GM13976 (cell line): ENCODE measurements around the gene ATP8B1.

ENCODE experiments used
- DNase-seq: peaks from one replicate; pipeline ENCODE4 v3.0.0; 2012; ENCODE audit warnings: low spot score
- in situ Hi-C: fragments of 300-500 bp; cut with MboI; formaldehyde crosslinking; loops from one replicate; pipeline ENCODE4 v1.12.0; 2022; ENCODE audit warnings: low sequenced_read_pairs, mixed read lengths, inconsistent platforms; ENCODE audit not compliant: unreplicated experiment
- TF ChIP-seq, protein P1 (sequence below): IDR thresholded peaks from 2 replicates; pipeline ENCODE4 v1.5.1; 2012; ENCODE audit warnings: borderline replicate concordance, mild to moderate bottlenecking; ENCODE audit not compliant: insufficient read depth; ENCODE audit errors: extremely low read depth, missing control alignments, control extremely low read depth

Gene ATP8B1

DNA sequence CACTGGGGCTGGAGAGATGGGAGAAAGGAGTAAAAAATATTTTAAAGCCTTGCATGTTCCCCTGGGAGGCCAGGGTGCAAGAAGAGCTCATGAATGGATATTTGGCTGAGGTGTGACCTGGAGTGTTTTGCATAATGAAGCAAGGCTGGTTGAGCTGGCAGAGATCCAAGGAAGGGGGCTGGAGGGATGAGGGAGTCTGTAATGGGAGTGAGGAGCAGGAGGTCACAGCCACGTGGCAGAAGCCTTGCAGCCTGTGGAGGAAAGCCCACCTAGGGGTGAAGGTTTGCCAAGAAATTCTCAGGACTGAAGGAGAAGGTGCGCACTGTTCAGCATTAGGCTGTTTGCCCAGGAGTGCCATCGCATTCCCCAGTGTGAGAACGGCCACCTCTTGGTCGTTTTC, 40.3 kb upstream of the ATP8B1 start:
- TF ChIP-seq, protein P1, sequence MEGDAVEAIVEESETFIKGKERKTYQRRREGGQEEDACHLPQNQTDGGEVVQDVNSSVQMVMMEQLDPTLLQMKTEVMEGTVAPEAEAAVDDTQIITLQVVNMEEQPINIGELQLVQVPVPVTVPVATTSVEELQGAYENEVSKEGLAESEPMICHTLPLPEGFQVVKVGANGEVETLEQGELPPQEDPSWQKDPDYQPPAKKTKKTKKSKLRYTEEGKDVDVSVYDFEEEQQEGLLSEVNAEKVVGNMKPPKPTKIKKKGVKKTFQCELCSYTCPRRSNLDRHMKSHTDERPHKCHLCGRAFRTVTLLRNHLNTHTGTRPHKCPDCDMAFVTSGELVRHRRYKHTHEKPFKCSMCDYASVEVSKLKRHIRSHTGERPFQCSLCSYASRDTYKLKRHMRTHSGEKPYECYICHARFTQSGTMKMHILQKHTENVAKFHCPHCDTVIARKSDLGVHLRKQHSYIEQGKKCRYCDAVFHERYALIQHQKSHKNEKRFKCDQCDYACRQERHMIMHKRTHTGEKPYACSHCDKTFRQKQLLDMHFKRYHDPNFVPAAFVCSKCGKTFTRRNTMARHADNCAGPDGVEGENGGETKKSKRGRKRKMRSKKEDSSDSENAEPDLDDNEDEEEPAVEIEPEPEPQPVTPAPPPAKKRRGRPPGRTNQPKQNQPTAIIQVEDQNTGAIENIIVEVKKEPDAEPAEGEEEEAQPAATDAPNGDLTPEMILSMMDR = no peak
- in situ Hi-C loops = no loop called here
- no peak for DNase-seq

- TF ChIP-seq, protein P1 = no peak
- in situ Hi-C loops = no loop called here
- peak; percentile 49 for DNase-seq
These were observed 38.5 kb upstream of the ATP8B1 start for GRCh38 chr18:57841568-57841967.

DNA sequence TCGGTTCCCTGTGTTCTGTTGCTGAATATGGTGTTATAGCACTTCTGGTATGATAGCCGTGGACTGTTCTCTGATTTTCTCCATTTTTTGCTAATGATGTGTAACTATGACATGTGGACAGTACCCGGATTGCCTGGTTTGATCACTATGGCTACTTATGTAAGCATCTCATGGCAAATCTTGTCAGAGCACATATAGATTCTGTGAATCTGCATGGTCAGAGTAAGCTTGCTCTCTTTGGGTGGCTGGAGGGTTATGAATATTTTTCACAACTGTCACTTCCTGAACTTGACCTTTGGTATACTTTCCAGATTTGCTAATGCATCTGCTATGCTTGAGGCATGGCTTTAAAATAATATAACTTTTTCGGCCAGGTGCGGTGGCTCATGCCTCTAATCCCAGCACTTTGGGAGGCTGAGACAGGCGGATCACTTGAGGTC, 36.8 kb upstream of the ATP8B1 start:
- in situ Hi-C loops = no loop called here
- DNase-seq = no peak

DNA sequence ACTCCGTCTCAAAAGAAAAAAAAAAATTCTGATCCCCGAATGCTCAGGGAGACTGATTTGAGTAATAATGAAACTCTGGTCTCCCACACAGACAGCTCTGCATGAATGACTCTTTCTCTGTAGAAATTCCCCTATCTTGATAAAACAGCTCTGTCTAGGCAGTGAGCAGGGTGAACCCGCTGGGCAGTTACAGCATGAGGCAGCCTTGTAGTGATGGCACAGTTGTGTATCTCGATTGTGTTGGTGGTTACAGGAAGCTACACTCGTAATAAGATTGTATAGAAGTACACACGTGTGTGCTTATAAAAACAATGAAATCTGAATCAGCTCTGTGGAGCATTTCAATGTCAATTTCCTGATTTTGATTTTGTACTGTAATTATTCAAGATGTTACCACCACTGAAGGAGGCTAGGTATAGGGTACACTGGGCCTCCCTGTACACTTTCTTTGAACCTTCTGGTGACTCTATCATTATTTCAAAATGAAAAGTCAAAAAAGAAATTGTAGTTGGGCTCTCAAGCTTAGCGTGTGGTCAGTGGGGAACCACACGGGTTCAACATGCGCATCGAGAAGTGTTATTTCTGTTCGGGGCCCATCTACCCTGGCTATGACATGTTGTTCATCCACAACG, 34.9 kb upstream of the ATP8B1 start:
- TF ChIP-seq, protein P1 = no peak
- DNase-seq = peak; percentile 38
- in situ Hi-C loops = no loop called here

More for the DNA sequence above, 36.8 kb upstream of the ATP8B1 start:
- TF ChIP-seq, protein P1 = no peak

GRCh38 chr18:57836557-57836956, 33.4 kb upstream of the ATP8B1 start:
- in situ Hi-C loops = no loop called here
- TF ChIP-seq, protein P1 = no peak
- no peak for DNase-seq

DNA sequence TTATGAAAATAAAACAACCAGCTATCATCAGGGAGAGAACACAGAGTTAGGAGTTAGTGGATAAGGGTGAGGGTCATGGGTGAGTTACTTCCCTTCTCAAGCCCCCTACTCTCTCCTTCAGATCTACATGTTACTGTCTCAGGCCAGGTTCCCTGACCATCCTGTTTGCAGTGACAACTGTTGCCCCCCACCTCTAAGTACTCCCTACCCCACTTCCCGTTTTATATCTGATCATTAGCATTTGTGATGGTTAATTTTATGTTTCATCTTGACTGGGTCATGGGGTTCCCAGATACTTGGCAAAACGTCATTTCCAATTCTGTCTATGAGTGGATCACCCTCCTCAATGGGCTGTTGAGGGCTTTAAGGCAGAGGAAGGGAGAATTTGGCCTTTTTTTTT, 32.8 kb upstream of the ATP8B1 start:
- in situ Hi-C loops = no loop called here
- DNase-seq = no peak
- TF ChIP-seq, protein P1 = no peak
